ENCODE results near the gene BBOX1. TPM values are rescaled to one million over a fixed set of nuclear protein-coding genes. Genes with fewer than 3 reads are reported as not detected.

Gene BBOX1
- total RNA-seq, 4 donors from 2014 or later = 0.22 to 0.84 TPM; not detected in 2

DNA sequence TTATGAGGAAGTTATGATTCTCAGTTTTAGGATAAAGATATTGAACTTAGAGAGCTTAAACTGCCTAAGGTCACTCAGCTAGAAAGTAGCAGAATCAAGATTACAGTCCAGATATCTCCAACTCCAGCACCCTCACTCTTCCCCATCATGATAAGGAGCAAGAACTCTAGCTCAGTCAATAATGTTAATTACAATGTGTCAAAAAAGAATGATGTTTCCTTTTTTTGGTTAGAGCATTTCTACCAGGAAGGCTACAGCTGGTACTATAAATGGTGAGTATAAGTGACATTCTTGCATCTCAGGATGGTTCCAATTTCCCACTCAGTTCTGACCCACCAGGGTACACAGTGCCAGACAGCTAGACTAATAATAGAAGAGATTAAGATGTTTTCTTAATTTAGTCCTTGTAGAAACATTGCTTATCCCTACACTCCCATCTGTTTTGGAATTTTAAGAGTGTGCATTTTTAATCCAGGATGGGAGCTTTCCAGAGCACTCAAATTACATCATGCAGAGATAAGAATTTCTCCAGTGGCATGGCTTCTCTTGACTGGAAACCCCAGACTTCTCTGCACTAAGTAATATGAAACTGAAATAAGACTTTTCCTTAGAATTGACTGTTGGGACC, 21.6 kb upstream of the BBOX1 start:
- H3K9me3 ChIP-seq = no peaks in the 10 kb centered on the region
- peaks cover 0 to 4% (median 0%) of the 10 kb centered on the region in 4 donors for H3K4me1 ChIP-seq
- H3K4me3 ChIP-seq = no peak overlapping the region
- no peaks in the 10 kb centered on the region for H3K36me3 ChIP-seq
- TF ChIP-seq POLR2A (IDR thresholded peaks at IDR 0.05) (no peak), EP300 (IDR thresholded peaks at IDR 0.05) (no peak)
- TF ChIP-seq, protein P1, sequence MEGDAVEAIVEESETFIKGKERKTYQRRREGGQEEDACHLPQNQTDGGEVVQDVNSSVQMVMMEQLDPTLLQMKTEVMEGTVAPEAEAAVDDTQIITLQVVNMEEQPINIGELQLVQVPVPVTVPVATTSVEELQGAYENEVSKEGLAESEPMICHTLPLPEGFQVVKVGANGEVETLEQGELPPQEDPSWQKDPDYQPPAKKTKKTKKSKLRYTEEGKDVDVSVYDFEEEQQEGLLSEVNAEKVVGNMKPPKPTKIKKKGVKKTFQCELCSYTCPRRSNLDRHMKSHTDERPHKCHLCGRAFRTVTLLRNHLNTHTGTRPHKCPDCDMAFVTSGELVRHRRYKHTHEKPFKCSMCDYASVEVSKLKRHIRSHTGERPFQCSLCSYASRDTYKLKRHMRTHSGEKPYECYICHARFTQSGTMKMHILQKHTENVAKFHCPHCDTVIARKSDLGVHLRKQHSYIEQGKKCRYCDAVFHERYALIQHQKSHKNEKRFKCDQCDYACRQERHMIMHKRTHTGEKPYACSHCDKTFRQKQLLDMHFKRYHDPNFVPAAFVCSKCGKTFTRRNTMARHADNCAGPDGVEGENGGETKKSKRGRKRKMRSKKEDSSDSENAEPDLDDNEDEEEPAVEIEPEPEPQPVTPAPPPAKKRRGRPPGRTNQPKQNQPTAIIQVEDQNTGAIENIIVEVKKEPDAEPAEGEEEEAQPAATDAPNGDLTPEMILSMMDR (IDR thresholded peaks at IDR 0.05) = no peak
- H3K27ac ChIP-seq = no peak overlapping the region
- H3K27me3 ChIP-seq = no peaks in the 10 kb centered on the region
- no peak for DNase-seq (ENCODE audit: low spot score in 2 of 2)

DNA sequence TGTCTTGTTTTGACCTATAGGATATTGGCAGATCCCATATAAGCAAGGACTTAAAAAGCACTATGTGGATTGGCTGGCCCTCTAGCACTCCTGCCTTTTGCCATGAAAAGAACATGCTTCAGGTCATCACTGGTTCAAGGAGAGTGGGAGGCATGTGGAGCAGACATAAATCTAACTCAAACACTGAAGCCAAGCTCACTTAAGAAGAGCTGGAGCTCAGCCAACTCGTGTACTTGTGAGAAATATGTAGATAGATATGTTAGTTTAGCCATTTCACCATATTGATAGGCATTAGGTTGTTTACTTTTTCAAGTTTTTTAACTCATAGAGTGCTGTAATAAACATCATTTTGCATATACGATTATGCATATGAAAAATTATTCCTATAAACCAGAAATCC, 19.9 kb upstream of the BBOX1 start:
- H3K27ac ChIP-seq = no peak overlapping the region
- no peaks in the 10 kb centered on the region for H3K27me3 ChIP-seq
- TF ChIP-seq POLR2A (IDR thresholded peaks at IDR 0.05) = no peak
- TF ChIP-seq, protein P1 (IDR thresholded peaks at IDR 0.05) = no peak
- TF ChIP-seq EP300 (IDR thresholded peaks at IDR 0.05) = no peak
- WGBS, 2 donors = 62 to 70% methylated on average over 2 of the region's 2 CpGs
- H3K9me3 ChIP-seq = no peaks in the 10 kb centered on the region
- no peaks in the 10 kb centered on the region for H3K36me3 ChIP-seq
- DNase-seq (ENCODE audit: low spot score in 2 of 2) = no peak
- H3K4me3 ChIP-seq = no peak overlapping the region
- no peaks in the 10 kb centered on the region for H3K4me1 ChIP-seq

GRCh38 chr11:27022659-27023251, 17.9 kb upstream of the BBOX1 start:
- TF ChIP-seq EP300 (IDR thresholded peaks at IDR 0.05) (no peak), POLR2A (IDR thresholded peaks at IDR 0.05) (no peak)
- TF ChIP-seq, protein P1 (IDR thresholded peaks at IDR 0.05) = no peak
- WGBS, 2 donors = 45 to 50% methylated on average over 1 of the region's 1 CpG
- Histone ChIP-seq H3K36me3 (no peaks in the 10 kb centered on the region), H3K27me3 (no peaks in the 10 kb centered on the region), H3K9me3 (no peaks in the 10 kb centered on the region), H3K27ac (no peak overlapping the region), H3K4me1 (no peaks in the 10 kb centered on the region), H3K4me3 (no peak overlapping the region)
- no peak for DNase-seq (ENCODE audit: low spot score in 2 of 2)

GRCh38 chr11:27024865-27025264, 15.8 kb upstream of the BBOX1 start:
- no peak overlapping the region for H3K27ac ChIP-seq
- H3K4me1 ChIP-seq = peaks cover 0 to 10% (median 2%) of the 10 kb centered on the region in 4 donors
- TF ChIP-seq, protein P1 (IDR thresholded peaks at IDR 0.05) = no peak
- TF ChIP-seq EP300 (IDR thresholded peaks at IDR 0.05) = no peak
- no peak for TF ChIP-seq POLR2A (IDR thresholded peaks at IDR 0.05)
- H3K36me3 ChIP-seq = no peaks in the 10 kb centered on the region
- no peak overlapping the region for H3K4me3 ChIP-seq
- H3K27me3 ChIP-seq = no peaks in the 10 kb centered on the region
- H3K9me3 ChIP-seq = no peaks in the 10 kb centered on the region
- DNase-seq (ENCODE audit: low spot score in 2 of 2) = no peak
- WGBS, 2 donors = 88 to 94% methylated on average over 3 of the region's 3 CpGs

DNA sequence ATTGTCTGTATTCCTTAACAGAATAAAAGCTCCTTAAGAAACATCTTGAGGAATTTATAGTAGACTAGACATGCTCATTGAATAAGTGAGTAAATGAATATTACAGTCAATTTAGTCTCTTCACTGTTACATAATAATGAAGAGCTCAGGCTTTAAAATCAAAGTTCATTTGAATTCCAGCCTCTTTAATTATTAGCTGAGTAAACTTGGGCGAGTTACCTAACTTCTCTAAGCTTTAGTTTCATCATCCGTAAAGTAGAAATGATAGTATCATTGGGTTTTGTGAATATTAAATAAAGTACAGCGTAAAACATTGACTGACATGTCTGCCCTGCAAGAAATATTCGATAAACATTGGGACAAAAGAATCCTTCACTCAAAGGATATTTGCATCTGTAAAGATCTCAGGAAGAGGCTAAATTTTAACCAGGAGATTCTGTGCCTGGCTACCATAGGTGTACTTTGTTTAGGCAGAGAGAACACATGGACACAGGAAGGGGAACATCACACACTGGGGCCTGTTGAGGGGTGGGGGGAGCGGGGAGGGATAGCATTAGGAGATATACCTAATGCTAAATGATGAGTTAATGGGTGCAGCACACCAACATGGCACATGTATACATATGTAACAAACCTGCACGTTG, 15.2 kb upstream of the BBOX1 start:
- Histone ChIP-seq H3K27ac (no peak overlapping the region), H3K27me3 (no peaks in the 10 kb centered on the region), H3K36me3 (no peaks in the 10 kb centered on the region), H3K9me3 (no peaks in the 10 kb centered on the region), H3K4me1 (peaks cover 0 to 10% (median 2%) of the 10 kb centered on the region in 4 donors), H3K4me3 (no peak overlapping the region)
- WGBS, 2 donors = 81 to 90% methylated on average over 6 of the region's 6 CpGs
- no peak for DNase-seq (ENCODE audit: low spot score in 2 of 2)
- no peak for TF ChIP-seq EP300 (IDR thresholded peaks at IDR 0.05)
- TF ChIP-seq, protein P1 (IDR thresholded peaks at IDR 0.05) = no peak
- no peak for TF ChIP-seq POLR2A (IDR thresholded peaks at IDR 0.05)

Data from tibial nerve (tissue), 4 donors.